ENCODE results near the gene PPFIA2.

The PPFIA2 gene

DNA sequence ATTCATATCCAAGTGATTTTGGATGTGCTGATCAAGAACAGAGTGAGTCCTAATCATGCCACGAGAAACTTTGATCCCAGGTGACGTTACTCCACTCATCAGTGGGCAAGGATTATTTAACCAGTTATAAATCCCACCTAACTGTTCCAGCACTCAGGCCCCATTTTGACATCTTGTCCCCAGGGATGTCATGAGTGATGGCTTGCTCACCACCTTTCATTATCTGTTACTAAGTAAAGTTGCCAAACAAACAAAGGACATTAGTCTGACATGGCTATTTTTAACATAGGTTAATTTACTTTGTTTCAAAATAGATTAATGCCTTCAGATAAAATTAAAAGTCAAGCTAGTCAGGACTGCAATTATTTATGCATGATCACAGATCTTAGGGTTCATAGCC is 425.3 kb downstream of the PPFIA2 start:
- no peak for DNase-seq

- DNase-seq: no peak
Observed at GRCh38 chr12:81332054-81332453, 427.1 kb downstream of the PPFIA2 start.

DNA sequence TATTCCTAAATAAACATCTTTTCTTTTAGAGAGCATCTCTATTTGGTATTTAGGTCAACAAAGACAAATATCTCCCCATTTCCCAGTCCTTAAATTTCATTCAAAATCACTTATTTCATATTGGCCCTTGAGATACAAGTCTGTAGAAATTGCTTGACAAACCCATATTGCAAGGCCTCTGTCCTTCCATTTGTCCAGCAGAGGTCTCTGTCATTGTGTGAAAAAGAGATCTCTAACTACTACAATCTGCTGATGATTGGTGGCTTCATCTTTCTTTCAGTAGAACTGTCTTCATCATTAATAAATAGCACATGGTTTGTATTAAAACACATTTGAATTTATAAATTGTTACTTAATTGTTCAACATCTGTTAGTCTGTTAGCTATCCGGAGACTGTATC is 428.7 kb downstream of the PPFIA2 start:
- no peak for DNase-seq

DNA sequence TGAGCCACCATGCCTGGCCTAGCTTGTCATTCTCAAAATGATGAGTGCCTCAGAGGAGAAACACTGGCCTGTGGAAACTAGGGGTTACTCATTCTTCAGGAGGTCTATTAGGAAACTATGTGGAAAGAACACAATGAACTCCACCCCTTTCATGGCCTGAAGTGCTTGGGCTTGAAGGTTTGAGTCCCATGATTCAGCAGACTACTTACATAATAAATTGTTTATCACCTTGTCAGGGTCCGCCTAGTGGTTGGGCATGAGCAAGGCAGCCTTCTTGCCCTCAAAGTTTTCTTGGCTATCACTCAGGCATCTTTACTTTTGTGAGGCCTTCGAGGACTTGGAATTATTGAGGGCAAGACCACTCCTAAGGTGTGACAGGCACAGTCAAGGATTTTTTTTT is 430.1 kb downstream of the PPFIA2 start:
- DNase-seq: no peak

DNA sequence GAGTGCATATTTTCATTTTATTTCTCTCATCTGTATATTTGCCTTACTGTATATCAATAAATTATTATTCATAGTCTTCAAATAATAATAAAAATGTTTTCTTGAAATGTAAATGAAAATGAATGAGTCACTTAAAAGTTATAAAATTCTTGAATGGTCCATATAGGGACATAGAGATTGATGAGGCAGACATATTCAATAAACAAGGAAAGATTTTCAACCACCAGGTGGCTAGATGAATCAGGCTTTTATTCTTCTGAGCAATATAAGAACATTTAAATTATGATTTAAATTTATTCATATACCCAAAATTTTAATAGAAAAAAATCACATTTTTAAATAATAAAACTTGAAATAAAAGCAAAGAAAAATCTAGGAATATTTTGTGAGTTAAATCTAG is 431.7 kb downstream of the PPFIA2 start:
- DNase-seq: no peak

DNA sequence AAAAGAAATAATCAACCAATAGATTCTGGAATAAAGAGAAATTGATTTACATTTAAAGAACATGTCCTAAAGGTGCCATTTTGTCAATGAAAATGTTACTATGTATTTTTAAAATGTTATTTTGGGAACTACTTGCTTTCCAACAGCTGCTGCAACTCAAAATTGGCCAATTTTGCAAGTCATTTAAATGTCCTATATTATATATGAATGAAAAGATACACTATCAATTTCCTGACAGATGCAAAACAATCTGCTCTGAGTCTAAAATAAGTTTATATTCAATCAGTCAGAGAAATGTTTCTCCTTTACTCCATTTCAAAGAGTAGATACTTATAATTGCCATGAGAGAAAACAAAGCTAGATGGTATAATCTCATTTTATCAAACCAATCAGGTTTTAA is 434.1 kb downstream of the PPFIA2 start:
- DNase-seq: no peak

- DNase-seq: no peak
Observed at GRCh38 chr12:81314903-81315531, 444.1 kb downstream of the PPFIA2 start.

DNA sequence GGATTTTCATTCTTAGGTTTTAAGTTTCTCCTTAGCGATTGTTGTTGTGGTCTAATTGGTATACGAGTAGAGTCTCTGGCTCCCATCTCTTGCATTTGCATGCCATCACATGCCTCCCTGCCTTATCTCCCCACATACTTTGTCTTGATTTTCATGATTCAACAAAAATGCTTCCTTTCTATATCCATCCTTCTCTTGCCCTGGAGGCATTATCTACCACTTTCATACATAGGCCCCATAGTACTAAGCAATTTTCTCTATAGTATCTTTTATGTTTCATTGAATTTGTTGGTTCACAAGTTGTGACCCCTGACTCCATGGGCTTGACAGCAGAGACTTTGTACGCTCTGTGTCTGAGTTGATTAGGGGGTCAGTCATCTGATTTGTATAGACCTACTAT is 455.2 kb downstream of the PPFIA2 start:
- no peak for DNase-seq

- no peak for DNase-seq
Observed at GRCh38 chr12:81300454-81300853, 458.7 kb downstream of the PPFIA2 start.

GRCh38 chr12:81297601-81298000 is 461.5 kb downstream of the PPFIA2 start:
- DNase-seq: no peak

- DNase-seq: no peak
Observed at GRCh38 chr12:81296556-81297305, 462.4 kb downstream of the PPFIA2 start.

DNA sequence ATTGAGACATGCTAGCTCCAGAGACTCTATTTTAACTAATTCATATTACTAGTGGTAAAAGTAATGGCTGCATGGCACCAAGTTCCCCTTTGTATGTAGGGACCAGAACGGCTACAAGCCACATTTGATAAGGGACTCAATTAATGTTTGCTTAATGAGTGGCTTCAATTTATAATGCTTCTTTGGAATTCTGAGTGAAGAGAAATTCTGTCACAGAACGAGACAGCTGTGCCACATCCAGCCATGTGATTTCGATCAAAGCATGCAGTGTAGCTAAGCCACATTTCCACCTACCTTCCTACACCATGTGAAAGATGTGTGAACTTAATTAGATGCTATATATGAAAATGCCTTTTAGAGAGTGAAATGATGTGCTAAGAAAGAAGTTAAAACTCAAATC is 463.9 kb downstream of the PPFIA2 start:
- no peak for DNase-seq

DNA sequence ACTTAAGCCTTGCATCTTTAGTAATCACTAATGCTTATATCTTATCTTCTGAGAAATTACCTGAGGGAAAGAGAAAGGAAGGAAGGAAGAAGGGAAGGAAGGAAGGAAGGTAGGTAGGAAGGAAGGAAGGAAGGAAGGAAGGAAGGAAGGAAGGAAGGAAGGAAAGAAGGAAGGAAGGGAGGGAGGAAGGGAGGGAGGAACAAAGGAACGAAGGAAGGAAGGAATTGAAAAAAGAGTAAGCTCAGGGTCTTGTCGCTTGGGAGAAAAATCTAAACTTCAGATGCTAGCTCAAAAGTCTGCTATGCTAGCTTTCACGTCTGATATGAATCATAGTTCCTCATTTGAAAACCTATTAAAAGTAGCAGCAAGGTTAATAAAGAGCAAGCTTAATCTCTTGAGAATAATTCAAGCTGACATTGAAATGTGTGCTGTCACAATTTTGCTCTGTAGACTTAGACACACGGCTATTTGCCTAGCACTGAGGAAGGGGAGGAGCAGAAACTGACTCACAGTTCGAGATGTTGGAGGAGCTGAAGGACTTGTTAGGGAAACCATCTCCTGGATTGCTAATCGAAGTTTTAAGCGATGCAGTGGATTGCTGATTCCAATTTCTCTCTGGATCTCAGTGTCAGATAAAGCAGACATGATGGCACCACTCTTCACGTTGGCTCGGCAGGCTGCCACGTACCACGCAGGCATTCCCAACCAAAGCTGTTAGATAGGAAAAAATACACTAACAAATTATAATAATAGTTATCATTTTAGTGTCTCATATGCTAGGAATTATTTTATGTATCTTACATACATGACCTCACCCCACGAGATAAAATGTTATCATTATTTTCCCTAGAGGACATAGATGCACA is 464.6 kb downstream of the PPFIA2 start:
- no peak for DNase-seq

DNA sequence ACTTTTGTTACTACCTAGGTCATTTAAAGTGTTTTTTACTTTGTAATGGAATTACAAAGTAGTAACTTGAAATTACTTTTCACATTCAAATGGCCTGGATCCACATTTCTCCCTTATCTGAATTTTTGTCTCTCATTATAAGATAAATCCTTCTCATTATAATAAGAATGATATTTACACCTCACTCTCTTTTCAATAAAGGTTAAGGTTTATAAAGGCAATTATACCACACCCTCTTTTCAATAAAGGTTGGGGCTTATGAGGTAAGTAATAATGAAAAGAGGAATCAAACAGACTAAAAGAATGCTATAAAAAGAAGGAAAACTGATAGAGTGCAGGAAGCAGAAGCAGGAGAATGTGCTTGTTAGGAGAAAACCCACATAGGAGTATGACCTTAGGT is 470.5 kb downstream of the PPFIA2 start:
- DNase-seq: no peak

- no peak for DNase-seq
Observed at GRCh38 chr12:81284137-81284536, 475.0 kb downstream of the PPFIA2 start.

DNA sequence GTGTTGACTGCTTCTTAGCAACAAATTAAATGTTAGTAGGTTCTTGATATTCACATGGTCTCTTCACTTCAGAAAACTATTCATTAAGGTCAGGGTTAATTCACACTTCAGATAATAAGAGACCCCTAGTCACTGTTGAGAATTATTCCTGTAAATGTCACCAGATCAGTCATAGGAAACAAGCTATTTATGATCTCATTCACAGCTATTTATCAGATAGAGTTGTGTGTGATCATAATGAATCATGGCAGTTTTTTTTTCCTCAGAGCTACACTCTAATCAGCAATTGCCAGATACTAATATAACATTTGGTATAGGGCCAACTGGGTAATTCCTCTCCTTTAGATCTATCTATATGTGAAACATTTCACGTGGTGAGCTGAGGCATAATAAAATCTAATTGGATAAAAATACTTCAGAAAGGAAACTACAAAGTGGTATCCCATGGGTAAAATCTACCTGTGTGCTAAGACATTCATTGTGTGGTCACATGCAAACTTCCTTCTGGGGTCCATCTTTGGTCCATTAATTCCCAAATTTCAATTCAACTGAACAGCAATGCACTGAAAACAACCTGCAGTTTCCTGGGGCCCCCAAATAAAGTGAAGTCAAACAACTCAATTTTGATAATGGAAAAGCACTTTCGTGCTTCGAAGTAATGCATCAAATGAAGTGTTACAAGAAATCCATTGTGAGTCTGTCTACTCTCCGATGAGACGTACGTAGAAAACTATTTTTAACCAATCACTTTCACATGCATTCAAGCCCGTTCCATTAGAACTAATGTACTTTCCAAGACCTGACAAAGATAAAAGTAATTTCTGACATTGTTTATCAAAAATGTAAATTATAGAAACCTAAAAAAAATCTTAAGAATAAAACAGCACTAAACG is 484.3 kb downstream of the PPFIA2 start:
- no peak for DNase-seq

DNA sequence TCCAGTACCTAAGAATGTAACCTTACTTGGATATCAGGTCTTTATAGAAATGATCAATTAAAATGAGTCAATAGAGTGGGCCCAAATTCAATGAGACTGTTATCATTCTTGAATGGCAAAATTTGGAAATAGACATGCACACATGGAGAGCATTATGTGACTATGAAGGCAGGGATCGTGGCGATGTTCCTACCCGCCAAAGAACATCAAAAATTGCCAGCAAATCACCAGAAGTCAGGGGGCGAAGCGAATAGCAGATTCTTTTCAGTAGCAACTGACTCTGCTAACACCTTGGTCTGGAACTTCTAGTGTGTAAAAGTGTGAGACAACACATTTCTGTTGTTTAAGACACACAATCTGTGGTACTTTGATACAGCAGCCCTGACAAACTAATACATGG is 488.8 kb downstream of the PPFIA2 start:
- DNase-seq: no peak

GRCh38 chr12:81263072-81263471 is 496.1 kb downstream of the PPFIA2 start:
- DNase-seq: no peak

- no peak for DNase-seq
Observed at GRCh38 chr12:81261508-81262207, 497.5 kb downstream of the PPFIA2 start.

DNA sequence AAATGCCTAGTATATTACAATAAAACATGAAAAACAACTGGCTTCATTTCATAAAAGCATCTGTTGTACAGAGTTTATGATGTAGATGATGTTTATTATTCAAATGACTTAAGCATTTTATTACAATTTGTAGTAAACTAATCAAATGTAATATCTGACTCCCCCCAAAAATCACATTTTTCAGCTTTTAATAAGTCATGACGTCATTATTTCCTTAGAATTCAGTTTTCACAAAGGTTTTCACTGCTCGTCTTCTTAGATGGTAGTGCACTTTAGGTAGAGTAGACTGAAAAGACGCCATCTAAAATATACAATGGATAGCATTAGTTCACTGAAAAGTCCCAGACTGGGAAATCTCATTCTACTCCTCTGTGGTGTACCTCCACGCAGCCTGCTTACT is 499.8 kb downstream of the PPFIA2 start:
- no peak for DNase-seq

- no peak for DNase-seq
Observed at GRCh38 chr12:81257947-81258551, 501.1 kb downstream of the PPFIA2 start.

- no peak for DNase-seq
Observed at GRCh38 chr12:81255947-81256346, 503.2 kb downstream of the PPFIA2 start.

Measured in NCI-H187 treated with DMSO at 0.1 percent for 48 hours (cell line).